Loucy (cell line): Measurements from ENCODE around the gene CACUL1.

Experiments
- H2AFZ ChIP-seq: fragments of 200-600 bp; sonication (generic); 2 replicates; pipeline ENCODE4 v1.6.0; 2016; ENCODE audit warnings: antibody characterized with exemption, mild to moderate bottlenecking, low read length, moderate library complexity
- H3F3A ChIP-seq: fragments of 200-600 bp; 2 replicates; pipeline ENCODE4 v1.6.0; 2016; ENCODE audit warnings: antibody characterized with exemption, low read depth, mild to moderate bottlenecking
- H3K27me3 ChIP-seq: fragments of 200-600 bp; sonication (generic); 2 replicates; pipeline ENCODE4 v1.6.1; 2014; ENCODE audit warnings: low read length, mild to moderate bottlenecking; ENCODE audit not compliant: insufficient read depth, poor library complexity, severe bottlenecking
- H3K36me3 ChIP-seq: fragments of 200-600 bp; sonication (generic); 2 replicates; pipeline ENCODE4 v1.6.1; 2016; ENCODE audit warnings: low read length; ENCODE audit not compliant: insufficient read depth
- H3K4me1 ChIP-seq: fragments of 200-600 bp; sonication (generic); 2 replicates; pipeline ENCODE4 v1.5.1; 2014; ENCODE audit warnings: low read length, mild to moderate bottlenecking; ENCODE audit not compliant: insufficient read depth, poor library complexity, severe bottlenecking
- H3K4me2 ChIP-seq: fragments of 200-600 bp; sonication (generic); 2 replicates; pipeline ENCODE4 v1.6.0; 2014; ENCODE audit warnings: antibody characterized with exemption, low read length, low read depth, mild to moderate bottlenecking; ENCODE audit not compliant: poor library complexity, severe bottlenecking
- H3K4me3 ChIP-seq: fragments of 200-600 bp; sonication (generic); 2 replicates; pipeline ENCODE4 v1.5.1; 2014; ENCODE audit warnings: low read length, mild to moderate bottlenecking, mixed read lengths; ENCODE audit not compliant: poor library complexity, severe bottlenecking
- H3K79me2 ChIP-seq: fragments of 200-600 bp; sonication (generic); 2 replicates; pipeline ENCODE4 v1.6.1; 2014; ENCODE audit warnings: low read length; ENCODE audit not compliant: insufficient read depth
- H3K9ac ChIP-seq: fragments of 200-600 bp; sonication (generic); 2 replicates; pipeline ENCODE4 v1.6.0; 2014; ENCODE audit warnings: mild to moderate bottlenecking, low read depth, low read length, moderate library complexity; ENCODE audit not compliant: poor library complexity, severe bottlenecking
- H3K9me2 ChIP-seq: fragments of 200-600 bp; sonication (generic); replicated peaks from 2 replicates; pipeline ENCODE4 v1.6.1; 2016; ENCODE audit warnings: low read depth, low read length, mixed read lengths
- H3K9me3 ChIP-seq: fragments of 200-600 bp; sonication (generic); 2 replicates; pipeline ENCODE4 v1.6.1; 2014; ENCODE audit warnings: mild to moderate bottlenecking, antibody characterized with exemption, low read length, low read depth; ENCODE audit not compliant: insufficient read depth
- H4K20me1 ChIP-seq: fragments of 200-600 bp; sonication (generic); 2 replicates; pipeline ENCODE4 v1.6.0; 2014; ENCODE audit warnings: antibody characterized with exemption, low read length, mild to moderate bottlenecking; ENCODE audit not compliant: insufficient read depth, poor library complexity, severe bottlenecking
- EZH2phosphoT487 ChIP-seq: fragments of 200-600 bp; IDR thresholded peaks from 2 replicates; pipeline ENCODE4 v1.6.1; 2018; ENCODE audit warnings: antibody characterized with exemption, mild to moderate bottlenecking, moderate library complexity, borderline replicate concordance
- TF ChIP-seq, protein P1 (sequence below): fragments of 200-600 bp; sonication (generic); conservative IDR thresholded peaks from 2 replicates; pipeline ENCODE4 v1.5.1; 2014; ENCODE audit warnings: mild to moderate bottlenecking, antibody characterized with exemption, low read length

CACUL1 gene

DNA sequence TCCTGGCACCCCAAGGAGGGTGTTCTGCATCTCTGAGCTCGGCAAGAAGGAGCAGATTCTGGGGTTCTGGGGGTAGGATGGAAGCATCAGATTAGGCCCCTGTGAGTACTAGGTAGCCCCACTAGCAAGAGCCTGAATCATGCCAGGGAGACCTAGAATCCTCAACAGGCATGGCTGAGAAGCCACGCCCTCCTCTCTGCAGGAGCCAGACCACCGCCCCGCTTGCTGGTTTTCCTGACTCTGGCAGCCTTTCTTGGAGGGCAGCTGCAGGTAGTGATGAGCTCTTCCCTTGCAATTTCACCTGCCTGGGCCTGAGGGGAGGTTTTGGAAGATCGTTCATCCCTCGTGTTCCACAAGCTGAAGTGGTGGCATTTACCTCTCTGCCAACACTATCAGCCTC, 90.4 kb downstream of the CACUL1 start:
- Histone ChIP-seq H3K36me3 (no peaks in the 10 kb centered on the region), H3K9me2 (no peaks in the 10 kb centered on the region), H3K9me3 (no peaks in the 10 kb centered on the region), H3K4me2 (no peak overlapping the region), H3K27me3 (no peaks in the 10 kb centered on the region), H3F3A (no peaks in the 10 kb centered on the region), H3K9ac (no peak overlapping the region), H3K4me1 (peaks cover 7% of the 10 kb centered on the region), H3K79me2 (no peaks in the 10 kb centered on the region), H3K4me3 (no peak overlapping the region), H2AFZ (no peak overlapping the region), H4K20me1 (no peaks in the 10 kb centered on the region)
- no peak for TF ChIP-seq EZH2phosphoT487
- TF ChIP-seq, protein P1, sequence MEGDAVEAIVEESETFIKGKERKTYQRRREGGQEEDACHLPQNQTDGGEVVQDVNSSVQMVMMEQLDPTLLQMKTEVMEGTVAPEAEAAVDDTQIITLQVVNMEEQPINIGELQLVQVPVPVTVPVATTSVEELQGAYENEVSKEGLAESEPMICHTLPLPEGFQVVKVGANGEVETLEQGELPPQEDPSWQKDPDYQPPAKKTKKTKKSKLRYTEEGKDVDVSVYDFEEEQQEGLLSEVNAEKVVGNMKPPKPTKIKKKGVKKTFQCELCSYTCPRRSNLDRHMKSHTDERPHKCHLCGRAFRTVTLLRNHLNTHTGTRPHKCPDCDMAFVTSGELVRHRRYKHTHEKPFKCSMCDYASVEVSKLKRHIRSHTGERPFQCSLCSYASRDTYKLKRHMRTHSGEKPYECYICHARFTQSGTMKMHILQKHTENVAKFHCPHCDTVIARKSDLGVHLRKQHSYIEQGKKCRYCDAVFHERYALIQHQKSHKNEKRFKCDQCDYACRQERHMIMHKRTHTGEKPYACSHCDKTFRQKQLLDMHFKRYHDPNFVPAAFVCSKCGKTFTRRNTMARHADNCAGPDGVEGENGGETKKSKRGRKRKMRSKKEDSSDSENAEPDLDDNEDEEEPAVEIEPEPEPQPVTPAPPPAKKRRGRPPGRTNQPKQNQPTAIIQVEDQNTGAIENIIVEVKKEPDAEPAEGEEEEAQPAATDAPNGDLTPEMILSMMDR, result no peak

DNA sequence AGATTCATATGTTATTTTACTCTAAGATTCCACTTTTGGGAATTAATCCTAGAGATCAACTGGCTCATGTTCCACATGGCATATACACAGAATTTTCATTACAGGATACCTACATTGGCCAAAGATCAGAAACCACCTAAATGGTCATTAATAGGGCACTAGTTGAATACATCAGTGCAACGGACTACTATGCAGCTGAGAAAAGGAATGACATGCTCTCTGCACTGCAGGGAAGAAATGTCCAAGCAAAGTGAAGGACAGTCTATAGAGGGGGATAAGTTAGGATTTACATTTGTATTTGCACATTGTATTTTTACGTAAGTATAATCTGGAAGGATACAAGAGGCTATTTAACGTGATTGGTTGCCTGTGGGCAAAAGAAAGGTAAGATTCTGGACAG, 91.6 kb downstream of the CACUL1 start:
- Histone ChIP-seq H3K9ac (no peak overlapping the region), H3F3A (no peaks in the 10 kb centered on the region), H3K9me3 (no peaks in the 10 kb centered on the region), H2AFZ (no peak overlapping the region), H4K20me1 (no peaks in the 10 kb centered on the region), H3K79me2 (no peaks in the 10 kb centered on the region), H3K36me3 (no peaks in the 10 kb centered on the region), H3K4me1 (peaks cover 12% of the 10 kb centered on the region), H3K27me3 (no peaks in the 10 kb centered on the region), H3K9me2 (no peaks in the 10 kb centered on the region), H3K4me2 (no peak overlapping the region), H3K4me3 (no peak overlapping the region)
- TF ChIP-seq, protein P1, result no peak
- TF ChIP-seq EZH2phosphoT487, result no peak

DNA sequence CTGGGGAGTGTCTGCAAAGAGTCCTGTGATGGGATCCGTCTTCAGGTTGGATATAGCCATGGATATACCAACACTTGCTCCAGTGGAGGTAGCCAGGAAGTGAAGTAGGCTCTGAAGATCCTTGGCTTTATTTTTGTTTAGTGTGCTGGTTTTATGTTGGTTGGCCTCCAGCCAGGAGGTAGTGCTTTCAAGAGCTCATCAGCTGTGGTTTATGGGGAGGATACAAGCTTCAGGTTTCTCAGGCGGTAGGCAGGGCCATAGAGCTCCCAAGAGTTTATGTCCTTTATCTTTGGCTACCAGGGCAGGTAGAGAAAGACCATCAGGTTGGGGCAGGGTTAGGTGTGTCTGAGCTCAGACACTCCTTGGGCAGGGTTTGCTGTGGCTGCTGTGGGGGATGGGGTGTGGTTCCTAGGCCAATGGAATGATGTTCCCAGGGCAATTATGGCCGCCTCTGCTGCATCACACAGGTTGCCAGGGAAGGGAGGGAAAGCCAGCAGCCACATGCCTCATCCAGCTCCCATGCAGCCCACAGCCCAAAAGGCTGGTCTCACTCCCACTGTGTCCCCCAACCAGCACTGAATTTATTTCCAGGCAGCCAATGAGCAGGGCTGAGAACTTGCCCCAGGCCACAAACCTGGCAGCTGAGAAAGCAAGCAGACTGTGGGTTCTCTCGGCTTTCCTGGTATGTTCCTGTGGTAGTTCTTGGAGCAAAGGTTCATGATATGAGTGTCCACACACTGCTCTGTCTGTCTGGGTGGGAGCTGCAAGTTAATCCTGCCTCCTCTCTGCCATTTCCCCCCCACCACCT, 92.3 kb downstream of the CACUL1 start:
- H3K4me2 ChIP-seq, result no peak overlapping the region
- TF ChIP-seq EZH2phosphoT487, result no peak
- TF ChIP-seq, protein P1, result no peak

More for the DNA sequence above, 92.3 kb downstream of the CACUL1 start:
- H3K4me3 ChIP-seq, result no peak overlapping the region
- peaks cover 14% of the 10 kb centered on the region for H3K4me1 ChIP-seq
- no peaks in the 10 kb centered on the region for H3K9me2 ChIP-seq
- H2AFZ ChIP-seq, result no peak overlapping the region
- no peaks in the 10 kb centered on the region for H4K20me1 ChIP-seq
- H3K36me3 ChIP-seq, result no peaks in the 10 kb centered on the region
- H3K9me3 ChIP-seq, result no peaks in the 10 kb centered on the region
- H3K9ac ChIP-seq, result no peak overlapping the region
- no peaks in the 10 kb centered on the region for H3K27me3 ChIP-seq
- H3K79me2 ChIP-seq, result no peaks in the 10 kb centered on the region
- no peaks in the 10 kb centered on the region for H3F3A ChIP-seq
